Testis (tissue), 2 donors: ENCODE measurements around the gene DDIT3.

ENCODE experiments used
- CTCF ChIP-seq, 3 experiments: fragments of 450-650 bp in 2 of 3; fragments of 200-600 bp in 1 of 3; sonication (generic) in 1 of 3; IDR thresholded peaks; one replicate each; pipeline ENCODE4 v1.5.1; 2016 to 2019; ENCODE audit warnings: antibody characterized with exemption in 3 of 3, mild to moderate bottlenecking in 2 of 3, moderate library complexity in 1 of 3
- POLR2A ChIP-seq: fragments of 450-650 bp; IDR thresholded peaks from one replicate; pipeline ENCODE4 v1.6.1; 2017; ENCODE audit warnings: antibody characterized with exemption, mild to moderate bottlenecking, moderate library complexity

GRCh38 chr12:57536597-57536942 is 16.3 kb upstream of the DDIT3 start:
- TF ChIP-seq CTCF (IDR thresholded peaks at IDR 0.05) = no peak
- TF ChIP-seq POLR2A = no peak
